ENCODE results near the gene CD300LG. TPM values are rescaled to one million over a fixed set of nuclear protein-coding genes. Genes with fewer than 3 reads are reported as not detected.

The CD300LG gene
- total and polyA plus RNA-seq, 4 donors = 1.1 to 6.8 (median 2.5) TPM

GRCh38 chr17:43842975-43843325 lies 4.0 kb upstream of the CD300LG start:
- H3K27ac ChIP-seq (ENCODE audit: low read depth in 1 of 2, low read length in 1 of 2) = no peak overlapping the region
- no peaks in the 10 kb centered on the region for H3K9me3 ChIP-seq (ENCODE audit: control insufficient read depth in 4 of 4, insufficient read depth in 3 of 4, low read length in 3 of 4)
- peaks cover 0 to 4% (median 0%) of the 10 kb centered on the region in 3 donors for H3K27me3 ChIP-seq (ENCODE audit: control insufficient read depth in 3 of 3, insufficient read depth in 3 of 3, low read length in 2 of 3)
- no peaks in the 10 kb centered on the region for H3K36me3 ChIP-seq (ENCODE audit: control insufficient read depth in 4 of 4, insufficient read depth in 4 of 4, low read length in 4 of 4)
- DNase-seq (no peak), ATAC-seq (ENCODE audit: insufficient read depth, low FRiP score) (no peak)
- 59 to 66% methylated on average over 7 of the region's 7 CpGs for WGBS, 2 donors
- TF ChIP-seq CTCF (IDR thresholded peaks at IDR 0.05; ENCODE audit: control extremely low read depth, extremely low read depth) = no peak
- H3K4me1 ChIP-seq (ENCODE audit: control insufficient read depth in 5 of 5, insufficient read depth in 5 of 5, low read length in 5 of 5) = peaks cover 0 to 7% (median 5%) of the 10 kb centered on the region in 5 donors
- H3K9ac ChIP-seq (ENCODE audit: insufficient read depth in 1 of 2, low read length in 2 of 2) = no peak overlapping the region
- H3K4me3 ChIP-seq = no peak overlapping the region

- Histone ChIP-seq H3K27me3 (ENCODE audit: control insufficient read depth in 3 of 3, insufficient read depth in 3 of 3, low read length in 2 of 3) (peaks cover 0 to 4% (median 0%) of the 10 kb centered on the region in 3 donors), H3K27ac (ENCODE audit: low read depth in 1 of 2, low read length in 1 of 2) (no peak overlapping the region), H3K9ac (ENCODE audit: insufficient read depth in 1 of 2, low read length in 2 of 2) (no peak overlapping the region), H3K36me3 (ENCODE audit: control insufficient read depth in 4 of 4, insufficient read depth in 4 of 4, low read length in 4 of 4) (no peaks in the 10 kb centered on the region), H3K4me1 (ENCODE audit: control insufficient read depth in 5 of 5, insufficient read depth in 5 of 5, low read length in 5 of 5) (peaks cover 0 to 7% (median 5%) of the 10 kb centered on the region in 5 donors), H3K9me3 (ENCODE audit: control insufficient read depth in 4 of 4, insufficient read depth in 3 of 4, low read length in 3 of 4) (no peaks in the 10 kb centered on the region), H3K4me3 (no peak overlapping the region)
- 91 to 95% methylated on average over 5 of the region's 5 CpGs for WGBS, 2 donors
- DNase-seq (no peak), ATAC-seq (ENCODE audit: insufficient read depth, low FRiP score) (no peak)
- no peak for TF ChIP-seq CTCF (IDR thresholded peaks at IDR 0.05; ENCODE audit: control extremely low read depth, extremely low read depth)
These were observed 2.7 kb upstream of the CD300LG start for GRCh38 chr17:43844241-43844640.

- DNase-seq (no peak), ATAC-seq (ENCODE audit: insufficient read depth, low FRiP score) (no peak)
- Histone ChIP-seq H3K9ac (ENCODE audit: insufficient read depth in 1 of 2, low read length in 2 of 2) (no peak overlapping the region), H3K9me3 (ENCODE audit: control insufficient read depth in 4 of 4, insufficient read depth in 3 of 4, low read length in 3 of 4) (no peaks in the 10 kb centered on the region), H3K4me1 (ENCODE audit: control insufficient read depth in 5 of 5, insufficient read depth in 5 of 5, low read length in 5 of 5) (peaks cover 0 to 7% (median 0%) of the 10 kb centered on the region in 5 donors), H3K36me3 (ENCODE audit: control insufficient read depth in 4 of 4, insufficient read depth in 4 of 4, low read length in 4 of 4) (no peaks in the 10 kb centered on the region), H3K4me3 (no peak overlapping the region), H3K27me3 (ENCODE audit: control insufficient read depth in 3 of 3, insufficient read depth in 3 of 3, low read length in 2 of 3) (no peaks in the 10 kb centered on the region), H3K27ac (ENCODE audit: low read depth in 1 of 2, low read length in 1 of 2) (no peak overlapping the region)
- no peak for TF ChIP-seq CTCF (IDR thresholded peaks at IDR 0.05; ENCODE audit: control extremely low read depth, extremely low read depth)
- 52 to 68% methylated on average over 4 of the region's 4 CpGs for WGBS, 2 donors
These were observed 1.2 kb upstream of the CD300LG start for GRCh38 chr17:43845766-43846165.

DNA sequence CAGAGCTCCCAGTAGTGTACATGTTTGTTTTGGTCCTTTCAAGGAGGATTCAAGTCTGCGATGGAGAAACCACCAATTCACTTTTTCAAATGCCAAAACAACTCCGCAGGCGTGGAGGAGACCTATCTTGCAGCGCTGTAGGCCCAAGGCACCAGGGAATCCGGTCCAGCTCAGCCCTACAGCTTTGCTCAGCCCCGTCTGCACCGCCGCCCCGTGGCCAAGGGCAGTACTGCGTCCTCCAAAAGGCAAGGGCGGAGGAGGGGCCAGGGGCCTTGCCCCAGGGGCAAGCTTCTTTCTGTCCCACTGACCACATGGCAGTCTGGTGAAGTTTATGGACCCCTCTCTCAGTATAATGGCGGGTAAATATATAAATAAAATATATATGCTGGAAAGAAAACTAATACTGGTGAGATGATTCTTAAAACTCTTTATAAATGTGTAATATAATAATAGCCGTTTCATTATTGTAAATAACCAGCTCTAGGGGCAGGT lies 709 bp upstream of the CD300LG start:
- peak; percentile 84 for ATAC-seq (ENCODE audit: insufficient read depth, low FRiP score)
- H3K4me3 ChIP-seq = no peak overlapping the region

More for the DNA sequence above, 709 bp upstream of the CD300LG start:
- DNase-seq = peak; percentile 64 to 72 (median 68)
- H3K9me3 ChIP-seq (ENCODE audit: control insufficient read depth in 4 of 4, insufficient read depth in 3 of 4, low read length in 3 of 4) = no peaks in the 10 kb centered on the region
- H3K4me1 ChIP-seq (ENCODE audit: control insufficient read depth in 5 of 5, insufficient read depth in 5 of 5, low read length in 5 of 5) = peaks cover 0 to 7% (median 0%) of the 10 kb centered on the region in 5 donors
- H3K36me3 ChIP-seq (ENCODE audit: control insufficient read depth in 4 of 4, insufficient read depth in 4 of 4, low read length in 4 of 4) = no peaks in the 10 kb centered on the region
- WGBS, 2 donors = 9 to 13% methylated on average over 13 of the region's 13 CpGs
- no peak overlapping the region for H3K9ac ChIP-seq (ENCODE audit: insufficient read depth in 1 of 2, low read length in 2 of 2)
- H3K27ac ChIP-seq (ENCODE audit: low read depth in 1 of 2, low read length in 1 of 2) = peak overlapping the region in 1 of 2 donors; percentile 56
- no peaks in the 10 kb centered on the region for H3K27me3 ChIP-seq (ENCODE audit: control insufficient read depth in 3 of 3, insufficient read depth in 3 of 3, low read length in 2 of 3)
- peak; percentile 95 for TF ChIP-seq CTCF (IDR thresholded peaks at IDR 0.05; ENCODE audit: control extremely low read depth, extremely low read depth)
